ENCODE measurements around the gene PPP1R13B.

GRCh38 chr14:103770902-103771301, 76.5 kb downstream of the PPP1R13B start:
- TF ChIP-seq CTCF (IDR thresholded peaks at IDR 0.05) (no peak; the same call in 1 of the 2 replicates), POLR2AphosphoS5 (IDR thresholded peaks at IDR 0.05; ENCODE audit: low read depth, low read length) (no peak), SIN3A (IDR thresholded peaks at IDR 0.05; ENCODE audit: borderline replicate concordance, insufficient read depth, low read depth, low read length) (no peak), REST (IDR thresholded peaks at IDR 0.05; ENCODE audit: insufficient read depth in 1 of 2, low read depth in 2 of 2, low read length in 1 of 2) (no peak), TCF7L2 (IDR thresholded peaks at IDR 0.05; ENCODE audit: low read depth, low read length) (no peak)
